ENCODE data around the gene ANKRD13B.
"Not testable (repeated sequence)": the region's sequence is repeated elsewhere in the genome, so short reads cannot be mapped to it uniquely, and the experiment has no call there.

Gene ANKRD13B

DNA sequence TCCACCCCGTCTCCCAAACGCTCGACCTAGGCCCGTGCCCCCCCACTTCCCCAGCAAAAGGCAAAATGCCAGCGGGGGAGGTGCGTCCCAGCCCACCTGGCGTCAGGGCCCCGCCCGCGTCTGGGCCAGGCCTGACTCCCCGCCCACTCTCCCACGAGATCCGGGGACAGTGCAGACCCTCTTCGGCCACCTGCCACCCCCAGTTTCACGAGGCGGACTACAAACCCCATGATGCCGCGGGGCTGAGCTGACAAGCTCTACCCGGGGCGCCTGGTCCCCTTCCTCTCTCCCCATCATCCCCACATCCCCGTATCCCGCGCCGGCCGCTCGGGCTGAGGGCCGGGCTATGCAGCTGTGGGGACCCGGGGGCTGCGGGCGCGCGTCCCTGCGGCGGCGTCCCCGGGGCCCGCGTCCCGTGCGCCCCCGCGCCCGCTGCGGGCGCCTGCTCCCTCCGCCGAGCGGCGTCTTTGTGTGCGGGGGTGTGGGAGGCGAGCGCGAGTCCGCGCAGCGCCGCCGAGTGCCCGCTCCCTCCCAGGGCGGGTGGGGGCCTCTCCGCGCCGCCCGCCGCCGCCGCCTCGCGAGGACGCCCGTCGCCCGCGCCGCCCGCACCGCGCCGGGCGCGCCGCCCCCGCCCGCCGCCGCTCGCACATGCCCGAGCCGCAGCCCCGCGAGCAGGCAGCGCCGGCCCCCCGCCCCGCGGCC lies at the start of gene ANKRD13B:
ANKRD13B (plus strand) TSS at position 283 of the 702 bp plus-strand sequence. CDS start 490 bp downstream, outside the sequence.
- DNase-seq (ENCODE audit: low spot score): no peak

DNA sequence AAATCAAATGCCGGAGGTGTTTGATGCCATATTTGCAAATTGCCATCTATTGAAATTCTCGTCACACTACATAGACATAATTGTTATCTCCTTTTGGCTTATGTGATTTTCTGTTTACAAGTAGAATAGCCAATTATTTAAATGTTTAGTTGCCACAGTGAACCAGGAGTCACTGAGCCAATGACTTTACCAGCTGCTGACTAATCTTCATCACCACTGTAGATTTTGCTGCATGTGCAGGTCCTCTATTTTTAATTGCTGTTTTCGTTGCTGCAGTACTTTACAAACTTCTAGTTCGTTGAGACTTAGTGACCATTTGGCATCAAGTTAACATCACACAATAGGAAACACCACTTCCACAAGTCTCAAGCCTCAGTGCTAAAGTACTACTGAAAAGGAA lies 48.9 kb upstream of the ANKRD13B start:
- DNase-seq (ENCODE audit: low spot score): no peak

DNA sequence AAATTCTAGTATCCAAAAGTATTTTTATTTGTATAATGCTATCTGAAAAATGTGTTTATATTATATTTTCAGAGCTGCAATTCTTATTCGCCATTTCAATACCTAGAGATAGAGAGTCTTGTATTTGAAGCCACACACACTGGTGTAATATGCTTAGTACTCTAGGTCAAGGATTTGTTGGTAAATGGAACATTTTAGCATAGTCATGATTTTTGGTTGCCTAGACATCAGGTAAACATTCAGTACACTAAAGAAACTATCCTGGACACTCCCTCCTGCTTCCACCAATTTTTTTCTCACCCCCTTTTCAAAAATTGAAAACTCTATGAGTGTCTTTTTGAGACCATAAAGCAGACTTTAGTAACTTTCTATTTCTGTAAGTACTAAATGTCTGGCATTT lies 46.8 kb upstream of the ANKRD13B start:
- DNase-seq (ENCODE audit: low spot score): no peak

DNA sequence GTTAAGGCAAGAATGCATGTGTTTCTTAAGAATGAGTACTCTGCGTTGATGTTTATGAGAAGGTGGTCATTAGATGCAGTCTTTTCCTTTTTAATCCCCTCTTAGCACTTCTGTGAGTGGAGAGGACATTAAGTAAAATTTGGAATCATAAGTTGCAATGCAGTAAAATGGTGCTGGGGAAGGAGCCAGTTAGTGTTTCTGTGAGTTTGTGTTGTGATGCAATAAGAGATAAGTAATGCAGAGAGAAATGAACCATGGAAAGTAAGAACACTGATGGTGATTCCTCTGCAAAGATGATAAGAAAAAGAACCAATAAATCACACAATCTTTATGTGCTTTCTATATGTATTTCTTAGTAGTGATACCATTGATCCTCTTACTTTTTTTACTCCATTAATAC lies 46.1 kb upstream of the ANKRD13B start:
- DNase-seq (ENCODE audit: low spot score): no peak

DNA sequence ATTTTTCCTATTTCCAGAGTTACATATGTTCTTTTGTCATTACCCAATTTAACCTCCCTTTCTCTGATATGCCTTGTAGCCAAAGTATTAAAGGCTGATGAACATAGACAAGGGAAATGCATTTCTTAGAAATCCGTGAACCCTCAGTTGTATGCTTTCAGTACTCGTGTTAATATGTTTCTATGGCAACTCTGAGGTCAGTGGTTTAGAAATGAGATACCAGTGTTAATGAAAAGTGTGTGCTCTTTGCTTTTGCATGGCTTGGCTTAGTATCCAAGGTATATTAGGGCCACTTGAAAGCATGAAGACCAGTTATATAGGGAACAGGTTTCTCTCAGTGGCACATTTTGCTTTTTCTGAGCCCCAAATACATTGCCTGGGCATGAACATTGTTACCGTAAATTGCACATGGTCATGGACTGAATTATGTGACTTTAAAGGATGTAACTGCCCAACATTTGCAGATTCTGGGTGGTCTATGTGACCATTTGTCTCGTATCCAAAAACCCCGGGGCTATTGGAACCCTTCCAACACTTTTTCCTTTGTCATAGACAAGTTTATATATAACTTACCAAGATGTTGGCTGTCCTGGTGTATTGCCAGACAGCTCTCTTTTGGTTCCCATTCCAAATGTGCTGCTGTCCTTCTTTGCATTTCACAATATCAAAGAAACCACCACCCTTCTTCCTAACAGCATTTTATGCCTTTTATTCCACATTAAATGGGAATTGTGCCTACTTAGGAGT lies 43.6 kb upstream of the ANKRD13B start:
- DNase-seq (ENCODE audit: low spot score): peak; percentile 13

DNA sequence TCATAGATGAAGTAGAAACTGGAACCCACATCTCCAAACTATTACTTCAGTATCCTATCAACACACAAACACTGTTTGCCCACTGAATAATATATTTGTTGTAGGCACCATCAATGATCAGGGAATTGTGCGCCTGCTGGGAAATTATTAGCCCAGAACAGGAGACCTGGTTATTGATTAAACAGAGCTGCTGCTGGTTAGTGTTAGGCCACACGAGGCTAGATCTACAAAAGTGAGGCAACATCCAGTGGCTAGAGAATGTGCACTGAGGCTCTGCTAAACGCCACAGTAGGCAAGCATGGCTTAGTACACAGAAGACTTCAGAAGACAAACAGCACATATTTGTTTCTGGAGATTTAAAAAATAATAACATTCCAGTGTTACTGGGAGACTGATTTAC lies 37.1 kb upstream of the ANKRD13B start:
- no peak for DNase-seq (ENCODE audit: low spot score)

DNA sequence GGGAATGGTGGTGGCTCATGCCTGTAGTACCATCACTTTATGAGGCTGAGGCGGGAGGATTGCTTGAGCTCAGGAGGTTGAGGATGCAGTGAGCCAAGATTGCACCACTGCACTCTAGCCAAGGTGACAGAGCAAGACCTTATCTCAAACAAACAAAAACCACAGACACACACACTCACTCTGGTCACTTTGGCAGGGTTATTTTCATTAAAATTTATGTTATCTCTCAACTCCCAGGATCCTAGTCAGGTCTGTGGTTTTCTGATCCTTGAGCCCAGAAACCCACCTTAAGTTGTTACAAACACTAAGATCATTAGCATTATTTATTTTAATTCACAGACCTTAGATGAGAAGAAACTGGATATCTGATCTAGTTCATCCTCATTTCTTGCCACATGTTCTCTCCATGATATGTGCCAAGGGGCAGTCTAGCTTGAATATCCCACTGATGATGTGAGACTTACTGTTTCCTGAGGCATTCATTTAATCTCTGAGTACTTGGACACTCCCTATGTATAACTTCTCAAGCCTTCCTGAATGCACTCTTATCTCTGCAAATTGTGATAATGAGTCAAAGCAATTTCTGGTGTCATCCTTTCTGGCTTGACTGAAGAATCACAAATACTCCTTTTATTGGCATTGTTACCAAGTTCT lies 35.7 kb upstream of the ANKRD13B start:
- peak; percentile 26 for DNase-seq (ENCODE audit: low spot score)

DNA sequence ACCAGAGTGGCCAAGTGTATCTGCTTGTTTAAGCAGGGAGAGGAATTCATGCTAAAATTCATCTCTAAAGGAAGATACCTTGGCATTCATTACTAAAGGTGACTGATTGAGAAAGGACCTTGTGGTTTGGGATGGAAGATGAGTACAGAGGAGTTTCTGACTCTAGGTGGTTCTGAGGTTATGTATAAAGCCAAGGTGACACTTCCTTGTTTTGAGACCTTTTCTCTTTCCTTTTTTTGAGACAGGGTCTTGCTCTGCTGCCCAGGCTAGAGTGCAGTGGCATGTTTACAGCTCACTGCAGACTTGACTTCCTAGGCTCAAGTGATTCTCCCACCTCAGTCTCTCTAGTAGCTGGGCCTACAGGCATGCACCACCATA lies 35.2 kb upstream of the ANKRD13B start:
- no peak for DNase-seq (ENCODE audit: low spot score)

DNA sequence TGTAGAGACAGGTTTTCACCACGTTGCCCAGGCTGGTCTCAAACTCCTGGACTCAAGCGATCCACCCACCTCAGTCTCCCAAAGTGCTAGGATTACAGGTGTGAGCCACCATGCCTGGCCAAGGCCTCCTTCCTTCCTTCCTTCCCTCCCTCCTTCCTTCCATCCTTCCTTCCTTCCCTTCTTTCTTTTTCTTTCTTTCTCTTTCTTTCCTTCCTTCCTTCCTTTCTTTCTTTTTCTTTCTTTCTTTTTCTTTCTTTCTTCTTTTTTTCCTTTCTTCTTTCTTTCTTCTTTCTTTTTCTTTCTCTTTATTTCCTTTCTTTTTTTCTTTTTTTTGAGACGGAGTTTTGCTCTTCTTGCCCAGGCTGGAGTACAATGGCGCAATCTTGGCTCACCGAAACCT lies 34.8 kb upstream of the ANKRD13B start:
- not testable (repeated sequence) for DNase-seq (ENCODE audit: low spot score)

DNA sequence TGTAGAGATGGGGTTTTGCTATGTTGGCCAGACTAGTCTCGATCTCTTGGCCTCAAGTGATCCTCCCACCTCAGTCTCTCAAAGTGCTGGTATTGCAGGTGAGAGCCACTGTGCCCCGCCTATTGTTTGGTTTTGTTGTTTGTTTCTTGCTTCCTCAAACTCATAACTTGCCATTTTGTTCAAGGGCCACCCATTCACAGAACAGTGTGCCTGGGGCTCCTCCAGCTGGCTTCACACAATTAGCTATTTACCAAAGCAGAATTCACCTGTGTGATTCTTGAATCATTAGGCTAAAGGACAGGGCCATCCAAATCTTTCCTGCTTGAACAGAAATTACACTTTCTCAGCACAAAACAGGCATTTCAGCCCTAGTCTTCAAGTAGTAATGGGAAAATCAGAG lies 33.3 kb upstream of the ANKRD13B start:
- DNase-seq (ENCODE audit: low spot score): no peak

DNA sequence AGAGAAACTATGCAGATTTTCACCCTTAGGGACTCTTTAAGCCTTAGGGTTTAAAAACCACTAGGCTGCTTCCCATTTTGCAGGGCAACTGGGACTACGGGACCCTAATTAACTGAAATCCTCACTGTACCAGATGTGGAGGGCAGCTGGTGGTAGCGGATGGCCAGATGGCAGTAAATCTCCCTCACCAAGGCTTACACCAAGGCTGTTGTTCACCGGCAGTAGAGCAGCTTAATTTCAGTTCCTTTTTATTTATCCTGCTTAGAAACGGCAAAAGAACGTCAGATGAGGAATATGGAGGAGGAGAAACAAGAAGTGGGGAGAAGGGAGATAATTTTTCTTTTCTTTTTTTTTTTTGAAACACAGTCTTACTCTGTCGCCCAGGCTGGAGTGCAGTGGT lies 32.6 kb upstream of the ANKRD13B start:
- DNase-seq (ENCODE audit: low spot score): no peak

DNA sequence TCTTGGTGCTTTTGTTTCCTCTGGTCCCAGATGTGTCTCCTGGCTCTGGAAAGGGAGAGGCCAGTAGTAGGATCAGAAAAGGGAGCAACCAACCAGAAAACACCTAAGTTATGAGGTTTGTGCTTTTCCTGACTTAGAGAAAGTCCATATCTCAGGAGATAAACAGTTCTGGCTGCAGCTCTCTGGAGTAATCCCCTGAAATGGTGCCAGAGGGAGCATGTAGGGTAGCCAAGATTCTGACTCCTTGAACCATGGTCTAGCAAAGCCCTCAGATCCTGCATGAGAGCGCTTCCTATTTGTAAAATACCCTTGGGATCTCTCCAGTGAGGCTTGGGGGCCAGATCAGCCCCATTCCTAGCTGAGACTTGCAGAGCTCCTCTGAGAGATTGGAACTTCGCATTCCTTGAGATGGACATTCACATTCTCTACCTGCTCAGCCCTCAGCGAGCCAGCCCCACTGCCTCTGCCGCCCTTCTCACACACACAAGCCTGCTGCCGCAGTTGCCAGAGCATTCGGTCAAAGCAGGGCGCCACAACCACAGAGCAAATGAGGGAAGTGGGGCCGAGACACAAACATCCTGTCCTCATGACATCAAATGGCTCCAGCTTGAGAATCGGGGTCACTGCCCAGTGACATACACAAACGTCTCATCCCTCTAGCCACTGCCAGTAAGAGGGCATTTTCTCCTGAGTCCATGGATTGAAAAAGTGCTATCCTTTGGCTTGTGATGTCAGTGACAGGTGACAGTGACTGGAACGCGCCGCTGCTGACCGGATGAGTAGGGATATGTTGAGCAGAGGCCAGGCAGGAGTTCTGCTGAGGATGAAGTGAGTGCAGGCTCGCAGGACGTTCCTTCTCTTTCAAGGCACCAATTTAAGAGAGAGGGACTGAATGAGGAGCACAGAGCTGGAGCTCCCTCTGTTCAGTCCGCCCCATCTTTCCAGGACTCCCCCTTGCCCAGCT lies 31.1 kb upstream of the ANKRD13B start:
- DNase-seq (ENCODE audit: low spot score): no peak

DNA sequence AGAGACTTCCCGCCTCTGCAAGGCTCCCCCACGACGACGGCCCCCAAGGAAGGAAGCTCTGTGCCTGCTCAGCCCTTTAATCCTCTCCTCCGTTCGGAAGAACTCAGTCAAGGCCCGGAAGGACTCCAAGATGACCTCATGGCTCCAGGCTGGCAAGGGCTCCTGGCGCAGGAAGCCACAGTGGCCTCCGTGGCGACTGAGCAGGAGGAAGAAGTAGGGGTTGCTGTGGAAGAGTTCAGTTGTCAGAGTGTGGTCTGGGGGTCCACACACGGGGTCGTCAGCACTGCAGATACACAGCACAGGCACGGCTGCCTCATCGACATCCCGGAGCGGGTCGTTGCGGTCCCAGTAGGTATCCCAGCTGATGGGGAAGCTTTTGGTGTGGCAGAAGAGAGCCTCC lies 30.3 kb upstream of the ANKRD13B start:
- DNase-seq (ENCODE audit: low spot score): no peak

DNA sequence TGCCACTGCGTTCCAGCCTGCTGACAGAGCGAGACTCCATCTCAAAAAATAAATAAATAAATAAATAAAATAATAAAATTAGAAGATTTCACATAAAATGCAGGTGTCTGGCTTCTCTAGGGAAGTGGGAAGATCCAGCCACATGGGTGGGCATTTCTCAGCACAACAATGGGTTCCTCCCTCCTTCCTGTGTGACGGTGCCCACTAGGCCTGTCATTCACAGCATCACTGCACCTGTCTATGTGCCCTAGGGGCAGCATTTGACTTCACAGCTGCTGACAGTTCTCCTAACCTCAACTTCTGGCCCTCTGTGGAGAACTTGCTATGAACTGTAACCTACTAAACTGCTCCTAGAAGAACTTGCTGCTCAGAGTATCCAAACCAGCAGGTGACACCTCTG lies 29.1 kb upstream of the ANKRD13B start:
- no peak for DNase-seq (ENCODE audit: low spot score)

DNA sequence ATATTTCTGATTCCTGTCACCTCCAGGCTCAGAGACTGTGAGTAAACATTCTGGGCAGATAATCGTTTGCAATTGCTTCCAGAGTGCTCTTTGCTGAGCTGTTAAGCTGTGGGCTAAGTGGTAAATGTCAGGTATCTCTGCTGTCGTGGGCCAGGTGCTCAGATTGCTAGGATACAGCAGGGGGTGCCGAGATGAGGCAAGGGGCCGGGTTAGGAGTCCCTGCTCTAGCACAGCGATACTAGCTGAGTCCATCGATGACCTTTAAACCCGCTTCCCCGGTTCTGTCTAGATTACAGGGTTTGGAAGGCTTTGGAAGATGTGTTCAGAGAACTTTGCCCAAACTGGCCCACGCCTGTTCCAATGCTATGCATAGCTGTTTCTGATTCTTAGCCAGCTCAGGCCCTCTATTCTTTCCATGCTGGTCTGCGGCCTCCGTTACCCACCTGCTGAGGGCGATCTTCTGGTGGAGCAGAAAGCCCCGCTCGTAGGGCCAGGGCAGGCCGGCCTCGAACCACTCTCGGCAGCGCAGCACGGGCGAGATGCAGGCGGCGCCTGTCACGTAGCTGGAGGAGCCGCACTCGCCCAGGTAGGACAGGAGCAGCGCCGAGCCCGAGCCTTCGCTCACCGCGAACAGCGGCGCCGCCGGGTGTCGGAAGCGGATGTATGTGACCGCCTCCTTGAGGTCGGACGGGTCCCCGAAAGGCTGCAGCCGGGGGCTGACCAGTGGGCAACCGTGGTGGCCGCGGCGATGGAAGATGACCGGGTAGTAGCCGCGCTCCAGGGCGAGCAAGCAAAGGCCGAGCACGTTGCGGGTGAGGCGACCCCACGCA lies 27.1 kb upstream of the ANKRD13B start:
- no peak for DNase-seq (ENCODE audit: low spot score)

DNA sequence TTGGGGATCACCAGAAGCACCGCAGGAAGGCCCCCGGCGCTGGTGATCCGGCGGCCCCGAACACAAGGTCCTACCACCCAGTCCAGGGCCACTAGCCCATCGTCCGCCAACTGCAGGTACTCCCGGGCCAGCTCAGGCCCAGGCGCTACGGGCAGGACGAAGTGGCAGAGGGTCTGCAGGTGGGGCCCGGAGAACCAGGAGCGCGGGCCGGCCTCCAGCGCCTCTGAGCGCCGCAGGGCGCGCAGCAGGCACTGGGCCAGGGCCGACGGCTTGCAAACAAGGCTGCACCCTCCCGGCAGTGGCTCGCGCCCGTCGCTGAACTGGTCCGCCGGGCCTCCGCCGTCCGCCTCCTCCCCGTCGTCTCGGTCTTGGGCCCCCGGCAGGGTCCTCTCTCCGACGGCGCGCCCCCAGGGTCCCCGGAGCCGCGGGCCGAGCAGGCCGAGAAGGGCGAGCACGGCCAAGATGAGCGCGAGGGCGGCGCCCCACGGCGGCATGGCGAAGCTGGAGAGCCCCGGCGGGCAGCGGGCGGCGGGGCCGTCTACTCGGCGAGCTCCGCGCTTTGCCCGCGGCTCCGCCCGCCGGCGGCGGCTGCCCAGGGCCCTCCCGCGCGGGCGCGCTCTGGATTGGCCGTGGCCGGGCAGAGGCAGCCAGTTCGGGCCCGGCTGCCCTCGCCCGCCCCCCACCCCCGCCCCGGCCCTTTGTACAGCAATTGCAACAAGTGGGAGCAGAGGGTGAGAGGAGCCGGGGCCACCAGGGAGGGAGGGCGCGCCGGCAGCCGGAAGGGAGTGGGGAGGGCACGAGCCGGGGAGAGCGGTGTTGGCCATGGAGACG lies 26.2 kb upstream of the ANKRD13B start, which contains the start of gene ABHD15:
ABHD15 (minus strand) TSS at position 565 of the 831 bp plus-strand sequence; CDS start at position 494, 71 bp downstream.
- peak; percentile 87 for DNase-seq (ENCODE audit: low spot score)

DNA sequence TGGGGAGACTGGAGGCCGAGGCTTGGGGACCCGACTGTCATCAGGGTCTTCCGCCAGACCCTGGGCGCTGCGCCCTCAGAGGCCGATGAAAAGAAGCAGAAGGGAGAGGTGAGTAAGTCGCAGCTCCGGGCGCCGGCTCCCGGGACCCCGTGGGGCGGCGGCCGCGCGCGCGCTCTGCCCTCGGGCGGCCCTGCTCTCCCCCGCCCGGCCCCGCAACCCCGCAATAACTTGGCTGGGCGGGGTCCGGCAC lies 25.7 kb upstream of the ANKRD13B start:
- no peak for DNase-seq (ENCODE audit: low spot score)

DNA sequence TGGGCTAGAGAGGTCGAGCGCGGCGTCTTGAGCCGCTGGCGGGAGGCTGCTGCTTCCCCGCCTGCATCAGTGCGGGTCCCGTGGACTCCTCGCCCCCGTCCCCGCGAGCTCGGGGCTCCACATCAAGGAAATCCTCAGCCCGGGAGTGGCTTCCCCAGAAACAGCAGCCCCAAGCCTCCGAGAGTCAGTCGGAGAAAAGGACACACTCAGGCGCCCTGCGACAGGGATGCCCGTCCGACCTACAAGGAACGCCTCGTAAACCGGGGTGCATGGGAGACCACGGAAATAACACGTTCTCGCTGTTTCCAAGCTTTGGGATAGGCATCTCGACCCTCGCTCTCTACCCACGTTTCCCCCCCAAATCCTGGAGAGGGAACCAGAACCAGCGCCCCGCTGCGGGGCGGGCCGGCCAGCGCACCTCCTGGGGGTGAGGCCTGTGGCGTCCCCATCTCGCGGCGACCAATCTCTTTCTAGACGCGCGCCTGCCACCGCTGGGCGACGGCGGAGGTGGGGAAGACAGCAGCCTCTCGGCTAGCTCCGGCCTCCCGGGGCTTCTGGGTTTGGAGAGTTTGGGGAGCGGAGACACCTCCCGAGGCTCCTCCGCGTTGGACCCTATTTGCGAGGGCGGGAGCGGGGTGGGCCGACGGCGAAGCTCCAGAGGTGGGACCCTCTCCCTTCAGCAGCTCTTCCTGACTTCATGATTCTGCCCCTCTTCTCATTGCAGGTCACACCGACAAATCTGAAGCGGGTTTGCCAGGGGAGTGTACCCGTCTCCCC lies 25.2 kb upstream of the ANKRD13B start:
- peak; percentile 63 for DNase-seq (ENCODE audit: low spot score)

Measured in AG08395 (cell line).